Measurements from ENCODE around the gene DEPDC1. TPM values are rescaled to one million over a fixed set of nuclear protein-coding genes. Genes with fewer than 3 reads are reported as not detected.

DEPDC1 gene
- total RNA-seq, 1 donor, result 36.1 TPM

DNA sequence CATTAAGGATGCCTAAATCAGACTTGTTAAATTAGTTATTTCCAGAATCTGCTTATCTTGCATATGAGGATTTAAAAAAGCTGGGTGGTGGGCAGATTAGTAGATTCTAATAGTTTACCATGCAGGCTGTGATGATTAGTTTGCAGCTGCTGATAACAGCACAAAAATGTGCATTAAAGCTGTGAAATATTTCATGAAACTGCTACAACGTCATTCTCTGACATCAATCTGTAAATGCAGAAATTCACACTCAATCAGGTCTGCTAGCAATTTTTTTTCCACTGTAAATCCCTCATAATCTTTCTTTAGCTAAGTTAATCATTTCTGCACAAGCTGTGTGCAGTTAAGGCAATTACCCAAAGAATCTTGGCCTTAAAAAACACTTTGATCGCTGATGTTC lies 37.8 kb downstream of the DEPDC1 start:
- DNase-seq (ENCODE audit: low read depth), result no peak
- H3K4me3 ChIP-seq (ENCODE audit: low read depth, low read length), result no peak overlapping the region

DNA sequence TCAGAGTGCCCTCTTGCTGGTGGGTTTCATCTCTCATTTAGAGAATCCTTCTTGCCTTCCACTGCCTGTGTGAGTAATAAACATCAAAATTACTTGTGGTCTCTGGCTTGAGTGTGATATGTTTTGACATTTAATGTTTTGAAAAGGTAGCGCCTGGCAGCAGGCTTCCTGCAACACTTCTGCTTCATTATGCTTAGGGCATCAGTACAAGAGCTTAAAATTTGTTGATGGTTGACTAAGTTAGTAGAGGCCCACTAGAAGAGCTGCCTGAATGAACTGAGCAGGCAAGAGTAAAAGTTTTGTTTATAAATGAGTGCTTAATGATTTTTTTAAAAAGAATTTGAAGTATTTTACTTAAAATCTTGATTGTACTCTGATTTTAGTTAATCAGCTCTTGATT lies 40.7 kb downstream of the DEPDC1 start:
- TF ChIP-seq, protein P1, sequence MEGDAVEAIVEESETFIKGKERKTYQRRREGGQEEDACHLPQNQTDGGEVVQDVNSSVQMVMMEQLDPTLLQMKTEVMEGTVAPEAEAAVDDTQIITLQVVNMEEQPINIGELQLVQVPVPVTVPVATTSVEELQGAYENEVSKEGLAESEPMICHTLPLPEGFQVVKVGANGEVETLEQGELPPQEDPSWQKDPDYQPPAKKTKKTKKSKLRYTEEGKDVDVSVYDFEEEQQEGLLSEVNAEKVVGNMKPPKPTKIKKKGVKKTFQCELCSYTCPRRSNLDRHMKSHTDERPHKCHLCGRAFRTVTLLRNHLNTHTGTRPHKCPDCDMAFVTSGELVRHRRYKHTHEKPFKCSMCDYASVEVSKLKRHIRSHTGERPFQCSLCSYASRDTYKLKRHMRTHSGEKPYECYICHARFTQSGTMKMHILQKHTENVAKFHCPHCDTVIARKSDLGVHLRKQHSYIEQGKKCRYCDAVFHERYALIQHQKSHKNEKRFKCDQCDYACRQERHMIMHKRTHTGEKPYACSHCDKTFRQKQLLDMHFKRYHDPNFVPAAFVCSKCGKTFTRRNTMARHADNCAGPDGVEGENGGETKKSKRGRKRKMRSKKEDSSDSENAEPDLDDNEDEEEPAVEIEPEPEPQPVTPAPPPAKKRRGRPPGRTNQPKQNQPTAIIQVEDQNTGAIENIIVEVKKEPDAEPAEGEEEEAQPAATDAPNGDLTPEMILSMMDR (IDR thresholded peaks at IDR 0.05; ENCODE audit: insufficient read depth, low read length), result no peak
- no peak for DNase-seq (ENCODE audit: low read depth)
- no peak overlapping the region for H3K4me3 ChIP-seq (ENCODE audit: low read depth, low read length)

More for the DNA sequence above, 37.8 kb downstream of the DEPDC1 start:
- TF ChIP-seq, protein P1 (IDR thresholded peaks at IDR 0.05; ENCODE audit: insufficient read depth, low read length), result no peak

DNA sequence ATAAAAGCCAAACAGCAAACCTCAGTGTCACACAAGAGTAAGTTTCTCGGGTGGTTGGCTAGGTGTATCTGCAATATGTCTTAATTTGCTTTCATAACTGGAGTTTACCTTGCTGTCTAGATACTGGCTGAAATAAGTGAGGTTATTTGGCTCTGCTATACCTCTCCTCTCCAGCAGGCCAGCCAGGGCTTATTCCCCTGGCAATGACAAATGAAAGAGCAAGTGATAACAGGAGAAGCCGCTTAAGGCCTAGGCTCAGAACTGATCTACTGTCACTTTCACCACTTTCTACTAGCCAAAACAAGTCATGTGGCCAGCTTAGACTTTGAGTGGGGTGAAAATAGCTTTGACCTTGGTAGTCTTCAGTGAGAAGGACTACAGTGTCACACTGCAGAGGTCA lies 42.3 kb downstream of the DEPDC1 start:
- no peak overlapping the region for H3K4me3 ChIP-seq (ENCODE audit: low read depth, low read length)
- no peak for DNase-seq (ENCODE audit: low read depth)
- TF ChIP-seq, protein P1 (IDR thresholded peaks at IDR 0.05; ENCODE audit: insufficient read depth, low read length), result peak; percentile 9

DNA sequence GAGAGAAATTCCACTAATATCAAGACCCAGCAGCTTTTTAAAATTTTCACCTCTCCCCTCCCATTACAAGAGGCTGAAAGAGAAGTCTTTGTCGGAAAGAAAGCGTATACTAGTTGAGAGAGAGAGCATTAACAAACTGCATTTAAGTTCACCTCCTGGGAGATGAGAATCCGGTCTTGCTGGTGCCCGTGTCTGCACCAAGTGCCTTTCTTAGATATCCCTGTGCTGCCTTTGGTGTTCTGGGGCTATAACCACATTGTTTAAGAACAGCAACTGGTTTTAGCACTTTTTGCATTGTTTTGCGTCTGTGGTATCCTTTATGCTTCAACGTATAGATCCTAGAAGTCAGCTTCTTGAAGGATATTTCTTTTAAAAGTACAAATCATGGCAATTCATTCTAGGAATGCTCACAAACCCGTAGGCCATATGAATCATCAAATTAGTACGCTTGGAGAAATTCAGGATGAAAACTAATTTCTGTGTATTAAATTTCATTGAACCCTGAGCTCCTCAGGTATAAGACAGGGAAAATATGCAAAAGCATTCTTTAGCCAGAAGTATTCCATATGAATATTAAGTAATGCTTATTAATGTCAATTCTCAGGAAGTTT lies 43.7 kb downstream of the DEPDC1 start:
- TF ChIP-seq, protein P1 (IDR thresholded peaks at IDR 0.05; ENCODE audit: insufficient read depth, low read length), result no peak
- H3K4me3 ChIP-seq (ENCODE audit: low read depth, low read length), result no peak overlapping the region
- no peak for DNase-seq (ENCODE audit: low read depth)

DNA sequence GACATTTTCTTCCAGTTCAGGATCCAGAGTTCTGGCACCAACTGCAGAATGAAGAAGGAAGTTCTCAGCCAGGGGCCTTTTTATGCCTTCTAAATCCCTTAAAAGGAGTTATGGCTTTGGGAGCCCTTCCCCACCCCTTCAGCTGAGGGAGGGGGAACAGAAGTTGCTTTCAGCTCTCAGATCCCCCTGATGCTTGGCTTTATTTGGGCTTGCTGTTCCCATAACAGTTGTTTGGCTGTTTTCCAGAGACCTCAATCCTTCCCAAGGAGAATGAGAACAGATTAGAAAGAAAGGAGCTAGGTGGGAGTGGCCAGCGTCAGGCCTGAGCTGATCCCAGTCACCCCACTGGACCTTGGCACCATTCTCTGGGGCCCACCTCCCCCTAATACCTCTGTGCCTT lies 47.0 kb downstream of the DEPDC1 start, which contains the start of gene RPE65:
RPE65 (minus strand) TSS at position 54 of the 400 bp plus-strand sequence; CDS start at position 5, 49 bp downstream.
- no peak within 1 kb of the TSS for H3K4me3 ChIP-seq (ENCODE audit: low read depth, low read length)
- no peak for DNase-seq (ENCODE audit: low read depth)
- TF ChIP-seq, protein P1 (IDR thresholded peaks at IDR 0.05; ENCODE audit: insufficient read depth, low read length), result no peak

DNA sequence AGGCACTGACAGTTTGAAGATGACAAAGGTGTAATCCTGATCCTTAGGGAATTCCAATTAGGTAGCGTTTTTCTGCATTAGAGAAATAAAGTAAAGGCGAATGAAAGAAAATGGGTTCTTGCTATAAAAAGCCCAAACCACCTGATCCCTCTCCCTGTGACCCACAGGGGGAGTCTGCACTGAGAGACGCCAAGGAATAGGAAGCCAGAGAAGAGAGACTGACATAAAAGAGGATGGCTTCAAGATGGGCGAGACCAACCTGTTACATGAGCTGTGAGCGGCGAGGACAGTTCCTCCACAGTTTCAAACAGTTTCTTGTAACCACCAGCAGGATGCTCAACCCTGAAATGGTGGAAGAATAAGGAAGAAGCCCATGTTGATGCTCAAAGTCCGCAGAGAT lies 48.5 kb downstream of the DEPDC1 start:
- H3K4me3 ChIP-seq (ENCODE audit: low read depth, low read length), result no peak overlapping the region
- TF ChIP-seq, protein P1 (IDR thresholded peaks at IDR 0.05; ENCODE audit: insufficient read depth, low read length), result no peak
- no peak for DNase-seq (ENCODE audit: low read depth)

DNA sequence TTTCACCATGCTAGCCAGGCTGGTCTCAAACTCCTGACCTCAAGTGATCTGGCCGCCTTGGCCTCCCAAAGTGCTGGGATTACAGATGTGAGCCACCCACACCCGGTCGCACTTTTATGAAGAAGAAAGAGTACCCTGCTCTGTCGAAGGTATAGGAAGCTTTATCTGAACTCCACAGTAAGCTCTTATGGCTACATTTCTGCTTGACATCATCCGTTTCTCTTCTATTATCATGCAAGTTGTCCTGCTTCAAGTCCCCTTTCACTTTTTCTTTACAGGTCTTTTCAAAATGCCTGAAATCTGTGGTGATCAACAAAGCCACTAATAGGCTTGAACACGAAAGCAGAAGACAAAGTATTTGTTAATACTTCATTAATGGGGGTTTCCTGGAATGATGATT lies 51.2 kb downstream of the DEPDC1 start:
- H3K4me3 ChIP-seq (ENCODE audit: low read depth, low read length), result no peak overlapping the region
- no peak for DNase-seq (ENCODE audit: low read depth)
- TF ChIP-seq, protein P1 (IDR thresholded peaks at IDR 0.05; ENCODE audit: insufficient read depth, low read length), result no peak
